A673 (cell line): Measurements from ENCODE around the gene ITGB6. TPM values are rescaled to one million over a fixed set of nuclear protein-coding genes. Genes with fewer than 3 reads are reported as not detected.

ENCODE experiments used
- BruUV-seq: library from RNA; stranded (reverse); fragments of 400-500 nt; replicated peaks from 2 replicates; lab custom pipeline; 2021; lab: Mats Ljungman, UMichigan
- CTCF ChIA-PET: fragments of 300-600 bp; sonication (Branson Sonifier 250); formaldehyde crosslinking; loops from one replicate; lab custom pipeline; 2022; ENCODE audit warnings: antibody characterized with exemption; lab: Charles Lee
- POLR2A ChIA-PET: fragments of 300-600 bp; sonication (Branson Sonifier 250); formaldehyde crosslinking; loops from one replicate; lab custom pipeline; 2022; ENCODE audit warnings: antibody characterized with exemption; ENCODE audit not compliant: low non-redundant PET; lab: Charles Lee
- DNase-seq: peaks from one replicate; pipeline ENCODE4 v3.0.0-alpha.2; 2015; ENCODE audit warnings: low spot score
- H3K27ac ChIP-seq: fragments of 200-600 bp; sonication (generic); 2 replicates; pipeline ENCODE4 v1.5.1; 2016; ENCODE audit warnings: mixed run types, low read depth, mild to moderate bottlenecking, mixed read lengths, antibody characterized with exemption, low read length; ENCODE audit not compliant: poor library complexity, severe bottlenecking
- H3K27me3 ChIP-seq: fragments of 200-600 bp; sonication (generic); replicated peaks from 2 replicates; pipeline ENCODE4 v1.6.1; 2017; ENCODE audit warnings: mixed run types, low read depth, mild to moderate bottlenecking, mixed read lengths, antibody characterized with exemption, low read length; ENCODE audit not compliant: insufficient read depth, poor library complexity
- H3K36me3 ChIP-seq: fragments of 200-600 bp; sonication (generic); 2 replicates; pipeline ENCODE4 v1.6.1; 2016; ENCODE audit warnings: mixed run types, mild to moderate bottlenecking, mixed read lengths, antibody characterized with exemption, low read length; ENCODE audit not compliant: insufficient read depth, poor library complexity, severe bottlenecking
- H3K4me1 ChIP-seq: fragments of 200-600 bp; sonication (generic); 2 replicates; pipeline ENCODE4 v1.6.1; 2017; ENCODE audit warnings: mixed run types, mild to moderate bottlenecking, mixed read lengths, antibody characterized with exemption, low read length; ENCODE audit not compliant: insufficient read depth, poor library complexity, severe bottlenecking
- H3K4me3 ChIP-seq: fragments of 200-600 bp; sonication (generic); 2 replicates; pipeline ENCODE4 v1.5.1; 2016; ENCODE audit warnings: low read depth, mixed run types, mild to moderate bottlenecking, mixed read lengths, low read length; ENCODE audit not compliant: poor library complexity, severe bottlenecking
- H3K9me3 ChIP-seq: fragments of 200-600 bp; sonication (generic); 2 replicates; pipeline ENCODE4 v1.6.1; 2016; ENCODE audit warnings: mixed run types, low read depth, mild to moderate bottlenecking, mixed read lengths, antibody characterized with exemption, low read length; ENCODE audit not compliant: poor library complexity, severe bottlenecking
- EZH2 ChIP-seq: fragments of 200-600 bp; sonication (generic); IDR thresholded peaks from 2 replicates; pipeline ENCODE4 v1.6.1; 2017; ENCODE audit warnings: borderline replicate concordance, low read depth, mild to moderate bottlenecking, mixed read lengths, antibody characterized with exemption, low read length; ENCODE audit not compliant: poor library complexity, severe bottlenecking
- intact Hi-C: fragments of 100-400 bp; cut with micrococcal nuclease; formaldehyde crosslinking; loops from one replicate; pipeline ENCODE4 v1.10.0; 2022; ENCODE audit not compliant: unreplicated experiment
- total RNA-seq: library from RNA; stranded (reverse); gene quantifications from 2 replicates; pipeline ENCODE4 v1.2.3, GENCODE V29; 2021
- TF ChIP-seq, protein P1 (sequence below): fragments of 300-800, 200-600 bp; sonication (generic); conservative IDR thresholded peaks from 2 replicates; pipeline ENCODE4 v1.5.1; 2017; ENCODE audit warnings: low read depth, mild to moderate bottlenecking, antibody characterized with exemption, low read length, moderate library complexity, mixed read lengths

Gene ITGB6
- total RNA-seq, 1 experiment from 2014 or later, result not detected

GRCh38 chr2:160085662-160086061, 114.4 kb downstream of the ITGB6 start:
- peak; percentile 12 for DNase-seq
- Histone ChIP-seq H3K9me3 (peaks cover 37% of the 10 kb centered on the region), H3K4me3 (no peak overlapping the region), H3K4me1 (no peaks in the 10 kb centered on the region), H3K27me3 (no peaks in the 10 kb centered on the region), H3K27ac (no peak overlapping the region), H3K36me3 (no peaks in the 10 kb centered on the region)
- ChIA-PET CTCF (no interaction called here), POLR2A (no interaction called here)
- no TSS peak for BruUV-seq
- TF ChIP-seq, protein P1, sequence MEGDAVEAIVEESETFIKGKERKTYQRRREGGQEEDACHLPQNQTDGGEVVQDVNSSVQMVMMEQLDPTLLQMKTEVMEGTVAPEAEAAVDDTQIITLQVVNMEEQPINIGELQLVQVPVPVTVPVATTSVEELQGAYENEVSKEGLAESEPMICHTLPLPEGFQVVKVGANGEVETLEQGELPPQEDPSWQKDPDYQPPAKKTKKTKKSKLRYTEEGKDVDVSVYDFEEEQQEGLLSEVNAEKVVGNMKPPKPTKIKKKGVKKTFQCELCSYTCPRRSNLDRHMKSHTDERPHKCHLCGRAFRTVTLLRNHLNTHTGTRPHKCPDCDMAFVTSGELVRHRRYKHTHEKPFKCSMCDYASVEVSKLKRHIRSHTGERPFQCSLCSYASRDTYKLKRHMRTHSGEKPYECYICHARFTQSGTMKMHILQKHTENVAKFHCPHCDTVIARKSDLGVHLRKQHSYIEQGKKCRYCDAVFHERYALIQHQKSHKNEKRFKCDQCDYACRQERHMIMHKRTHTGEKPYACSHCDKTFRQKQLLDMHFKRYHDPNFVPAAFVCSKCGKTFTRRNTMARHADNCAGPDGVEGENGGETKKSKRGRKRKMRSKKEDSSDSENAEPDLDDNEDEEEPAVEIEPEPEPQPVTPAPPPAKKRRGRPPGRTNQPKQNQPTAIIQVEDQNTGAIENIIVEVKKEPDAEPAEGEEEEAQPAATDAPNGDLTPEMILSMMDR, result peak; percentile 38
- TF ChIP-seq EZH2, result no peak
- intact Hi-C loops, result loop anchor here (5.0 kb wide), 1 partner anchor 1942 kb away; no protein-coding TSS in a partner anchor

DNA sequence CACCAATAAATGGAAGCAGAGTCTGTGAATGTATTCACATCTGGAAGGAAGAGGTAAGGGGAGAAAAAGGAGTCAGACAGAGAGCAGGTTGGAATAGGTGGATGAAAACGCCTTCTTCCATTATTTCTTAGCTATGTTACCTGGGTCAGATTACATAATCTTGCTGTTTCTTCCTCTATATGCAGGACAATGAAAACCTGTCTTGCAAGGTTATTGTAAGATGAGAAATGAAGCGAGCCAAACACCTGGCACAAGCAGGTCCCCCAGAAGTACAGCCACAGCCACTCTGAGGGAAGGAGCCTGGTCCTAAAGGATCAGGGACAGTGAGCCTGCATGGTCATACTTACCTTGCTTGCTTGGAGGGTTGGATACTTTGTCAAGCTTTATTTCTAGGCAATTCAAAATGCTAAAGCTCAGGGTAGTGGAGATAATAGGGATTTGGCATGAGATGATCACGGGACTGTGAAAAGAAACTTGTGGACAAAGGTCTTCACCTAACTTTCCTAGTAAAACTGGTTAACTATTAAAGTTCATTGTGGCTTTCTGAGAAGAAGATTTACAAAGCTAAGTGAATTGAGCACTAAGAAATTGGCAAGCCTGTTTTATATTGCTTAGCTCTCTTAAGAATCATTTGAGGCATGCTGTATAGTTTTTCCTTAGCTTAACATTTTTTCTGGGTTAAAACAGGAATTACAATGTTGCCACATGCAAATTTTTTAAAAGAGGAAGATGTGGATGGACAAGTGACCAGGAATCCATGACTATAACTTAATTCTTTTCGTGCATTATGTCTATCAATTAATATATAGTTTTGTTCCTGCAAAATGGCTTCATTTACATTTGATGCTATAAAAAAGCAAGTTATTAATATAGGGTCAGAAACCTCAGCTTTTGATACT, 121.9 kb downstream of the ITGB6 start:
- DNase-seq, result no peak
- H3K9me3 ChIP-seq, result peaks cover 3% of the 10 kb centered on the region
- intact Hi-C loops, result no loop called here
- H3K27ac ChIP-seq, result no peak overlapping the region
- no peak overlapping the region for H3K4me3 ChIP-seq
- no TSS peak for BruUV-seq
- no peaks in the 10 kb centered on the region for H3K4me1 ChIP-seq
- TF ChIP-seq, protein P1, result no peak
- no peak for TF ChIP-seq EZH2
- POLR2A ChIA-PET, result no interaction called here
- CTCF ChIA-PET, result no interaction called here
- H3K36me3 ChIP-seq, result no peaks in the 10 kb centered on the region
- H3K27me3 ChIP-seq, result peaks cover 6% of the 10 kb centered on the region

- H3K9me3 ChIP-seq, result no peaks in the 10 kb centered on the region
- no peak for DNase-seq
- no peak overlapping the region for H3K4me3 ChIP-seq
- H3K4me1 ChIP-seq, result no peaks in the 10 kb centered on the region
- CTCF ChIA-PET, result no interaction called here
- intact Hi-C loops, result no loop called here
- no TSS peak for BruUV-seq
- TF ChIP-seq, protein P1, result no peak
- TF ChIP-seq EZH2, result no peak
- H3K27me3 ChIP-seq, result peaks cover 6% of the 10 kb centered on the region
- POLR2A ChIA-PET, result no interaction called here
- H3K27ac ChIP-seq, result no peak overlapping the region
- H3K36me3 ChIP-seq, result no peaks in the 10 kb centered on the region
Measured at GRCh38 chr2:160076914-160077313, 123.2 kb downstream of the ITGB6 start.
